Limb (tissue), 2 donors: ENCODE measurements around the gene TRPM8.

Experiments
- DNase-seq, 2 donors: peaks; one replicate each; pipeline ENCODE4 v3.0.0-alpha.2; 2016; ENCODE audit errors: extremely low spot score in 2 of 2

The TRPM8 gene

GRCh38 chr2:234001380-234002160 is 84.4 kb downstream of the TRPM8 start:
- no peak for DNase-seq

DNA sequence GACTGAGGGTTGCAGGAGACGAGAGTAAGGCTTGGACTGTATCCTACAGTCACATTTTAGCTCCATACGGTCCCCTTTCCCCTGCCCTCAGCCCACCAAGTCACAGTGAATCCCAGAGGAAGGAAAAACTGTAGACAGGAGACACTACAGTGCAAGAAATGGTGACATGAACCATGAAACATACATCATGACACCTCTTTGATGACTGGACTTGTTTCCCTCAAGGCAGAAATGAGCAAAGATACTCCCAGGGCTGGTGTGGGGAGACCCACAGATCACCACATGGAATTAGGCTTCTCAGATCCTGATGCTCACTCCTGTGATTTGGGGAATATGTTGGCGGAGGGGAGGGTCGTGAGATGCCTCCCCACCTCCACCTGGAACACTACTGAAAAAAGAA is 85.1 kb downstream of the TRPM8 start:
- no peak for DNase-seq

DNA sequence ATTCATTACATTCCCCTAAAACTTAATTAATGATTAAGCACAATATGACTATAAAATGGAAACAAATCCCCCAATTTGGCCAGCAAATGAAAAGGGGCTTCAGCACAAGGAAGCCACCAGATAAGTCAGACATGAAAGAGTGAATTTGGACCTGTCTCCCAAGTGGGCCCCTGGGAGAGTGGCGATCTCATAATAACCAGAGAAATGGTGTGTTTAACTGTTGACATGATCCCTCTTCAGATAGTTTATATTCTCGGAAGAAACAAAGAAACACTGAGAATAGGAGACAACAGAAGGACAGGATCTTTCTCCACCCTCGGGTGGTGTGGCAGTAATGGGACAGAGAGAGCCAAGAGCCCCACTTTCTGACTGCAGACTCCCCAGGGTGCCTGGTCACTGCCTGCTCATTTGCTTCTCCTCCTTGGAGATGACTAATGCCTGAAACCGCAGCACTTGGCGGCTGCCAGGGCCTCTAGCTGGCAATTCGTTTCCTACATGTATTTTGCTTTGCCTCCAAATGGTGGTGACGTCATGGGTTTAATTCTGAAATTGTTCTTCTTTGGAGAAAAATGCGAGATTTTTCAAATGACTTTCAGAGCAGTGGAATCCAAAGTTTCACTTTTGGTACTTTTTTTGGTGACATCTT is 86.9 kb downstream of the TRPM8 start:
- no peak for DNase-seq

DNA sequence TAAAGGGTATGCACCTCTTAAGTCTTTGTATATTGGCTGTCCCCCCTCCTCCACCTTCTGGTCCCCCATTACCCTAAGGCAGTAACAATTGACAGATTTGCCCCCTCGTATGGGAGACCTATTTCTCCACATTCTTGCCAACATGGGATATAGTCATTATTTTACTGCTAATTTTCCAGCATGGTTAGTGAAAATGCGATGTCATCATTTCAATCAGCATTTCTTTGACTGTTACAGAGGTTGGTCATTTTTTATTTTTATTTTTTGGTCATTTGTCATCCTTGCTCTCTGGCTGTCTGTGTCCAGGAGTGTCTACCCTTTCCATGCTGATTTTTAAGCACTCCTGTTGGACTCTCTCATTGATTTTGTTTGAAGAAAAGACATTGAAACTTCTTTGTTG is 88.0 kb downstream of the TRPM8 start:
- DNase-seq = no peak

DNA sequence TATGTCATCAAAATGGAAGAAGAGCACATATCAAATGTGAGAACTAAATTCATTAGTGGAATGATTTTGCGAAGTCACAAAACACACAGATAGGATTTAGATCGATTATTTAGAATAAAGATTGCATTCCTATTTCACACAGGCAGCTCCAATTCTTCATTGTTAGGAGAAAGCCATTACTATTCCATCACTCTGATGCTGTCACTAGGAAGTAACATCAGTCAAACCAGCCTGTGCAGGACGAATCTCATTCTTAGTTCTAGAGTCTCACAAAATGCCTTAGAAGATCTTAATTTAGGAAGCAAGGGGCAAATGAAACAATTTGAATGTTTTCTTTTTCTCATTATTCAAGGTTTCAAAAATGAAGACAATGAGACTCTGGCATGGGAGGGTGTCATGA is 89.3 kb downstream of the TRPM8 start:
- no peak for DNase-seq

DNA sequence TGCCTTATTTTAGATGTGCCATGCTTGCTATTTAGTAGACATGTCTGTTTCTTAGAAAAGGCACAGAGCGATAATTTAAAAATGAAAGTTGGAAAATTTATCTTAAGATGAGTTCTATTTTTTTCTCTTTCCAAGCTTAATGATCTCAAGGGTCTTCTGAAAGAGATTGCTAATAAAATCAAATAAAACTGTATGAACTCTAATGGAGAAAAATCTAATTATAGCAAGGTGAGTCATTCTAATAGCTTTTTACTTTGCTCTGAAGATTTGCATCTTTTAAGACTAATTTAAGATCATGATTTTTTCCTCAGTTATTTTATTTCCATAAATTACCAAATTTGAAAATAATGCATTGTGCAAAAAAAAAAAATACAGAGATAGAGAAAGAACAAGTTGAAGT is 97.3 kb downstream of the TRPM8 start:
- DNase-seq = no peak

DNA sequence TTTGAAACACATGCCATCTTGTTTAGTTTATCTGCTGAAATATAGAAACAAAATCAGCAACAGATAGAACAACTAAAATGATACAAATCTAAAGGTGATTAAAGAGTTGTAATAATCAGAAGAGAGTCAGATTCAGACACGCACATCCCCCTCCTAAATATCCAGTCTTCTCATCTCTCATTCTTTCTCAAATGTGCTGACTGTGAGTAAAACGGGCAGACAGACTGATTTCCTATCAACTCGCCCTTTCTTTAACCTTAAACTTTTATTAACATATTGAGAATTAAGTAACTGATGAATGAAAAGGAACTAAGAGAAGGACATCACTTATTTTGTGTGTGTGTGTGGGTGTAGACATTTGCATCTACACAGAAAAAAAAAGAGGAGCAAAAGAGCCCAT is 98.7 kb downstream of the TRPM8 start:
- DNase-seq = no peak

GRCh38 chr2:234019896-234020295 is 102.7 kb downstream of the TRPM8 start:
- DNase-seq = no peak

DNA sequence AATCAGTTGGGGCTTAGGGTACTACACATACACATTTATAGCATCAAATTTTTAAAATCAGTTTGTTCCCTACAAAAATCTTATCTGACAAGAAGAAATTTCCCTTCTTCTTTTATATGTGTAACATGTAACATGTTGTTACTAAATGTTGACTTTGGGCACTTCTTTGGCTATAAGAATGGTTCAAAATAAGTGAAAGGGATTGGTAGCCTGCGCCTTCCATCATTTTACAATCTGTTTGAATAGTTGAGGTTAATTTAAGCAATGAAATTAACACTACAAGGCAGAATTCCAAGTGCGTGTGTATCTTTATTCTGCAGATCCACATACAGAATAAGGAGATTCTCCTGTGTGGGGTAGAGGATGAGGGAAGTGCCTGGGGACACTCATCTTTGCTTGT is 103.2 kb downstream of the TRPM8 start:
- DNase-seq = no peak

- no peak for DNase-seq
Measured at GRCh38 chr2:234022424-234022823, 105.3 kb downstream of the TRPM8 start.

GRCh38 chr2:234024304-234024703 is 107.1 kb downstream of the TRPM8 start:
- no peak for DNase-seq

DNA sequence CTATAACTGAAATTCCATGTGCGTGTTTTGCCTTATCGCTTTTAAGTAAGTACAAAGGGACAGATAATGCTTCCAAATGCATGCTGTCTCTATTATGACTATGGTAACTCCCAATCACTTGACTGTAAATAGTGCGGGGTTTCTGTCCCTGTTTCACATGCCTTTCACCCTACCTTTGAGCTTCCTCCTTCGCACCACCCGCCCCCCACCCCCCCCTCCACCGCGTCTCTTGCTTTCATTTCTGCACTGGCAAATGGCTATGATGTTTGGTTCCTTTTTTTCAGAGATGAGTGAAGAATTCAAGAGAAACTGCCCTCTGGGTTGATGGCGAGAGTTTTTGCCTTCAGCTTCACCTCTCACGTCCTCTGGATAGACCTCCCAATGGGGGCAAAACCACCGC is 108.3 kb downstream of the TRPM8 start:
- no peak for DNase-seq

DNA sequence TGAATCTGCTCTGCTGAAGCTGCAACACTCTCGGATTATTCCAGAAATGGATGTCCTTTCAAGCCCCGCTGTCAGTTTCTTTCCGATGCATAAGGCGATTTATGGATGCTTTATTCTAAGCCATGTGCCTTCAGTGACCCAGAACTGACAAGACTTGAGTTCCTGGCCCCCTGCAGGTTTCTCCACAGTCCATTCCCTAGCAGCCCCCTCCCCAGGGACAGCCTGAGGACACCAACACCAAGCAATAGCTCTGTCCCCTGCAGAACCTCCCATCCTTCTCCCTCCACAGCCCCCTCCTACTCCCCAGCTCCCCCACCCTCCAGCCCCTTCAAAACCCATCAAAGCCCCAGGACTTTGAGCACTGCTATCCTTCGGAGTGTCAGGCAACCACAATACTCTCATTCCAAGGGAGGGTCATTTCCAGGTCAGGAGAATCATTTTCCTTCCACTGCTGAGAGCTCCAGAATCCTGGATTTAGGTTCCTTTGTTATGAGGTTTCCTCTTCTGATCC is 108.8 kb downstream of the TRPM8 start:
- DNase-seq = peak; percentile 40 to 43

DNA sequence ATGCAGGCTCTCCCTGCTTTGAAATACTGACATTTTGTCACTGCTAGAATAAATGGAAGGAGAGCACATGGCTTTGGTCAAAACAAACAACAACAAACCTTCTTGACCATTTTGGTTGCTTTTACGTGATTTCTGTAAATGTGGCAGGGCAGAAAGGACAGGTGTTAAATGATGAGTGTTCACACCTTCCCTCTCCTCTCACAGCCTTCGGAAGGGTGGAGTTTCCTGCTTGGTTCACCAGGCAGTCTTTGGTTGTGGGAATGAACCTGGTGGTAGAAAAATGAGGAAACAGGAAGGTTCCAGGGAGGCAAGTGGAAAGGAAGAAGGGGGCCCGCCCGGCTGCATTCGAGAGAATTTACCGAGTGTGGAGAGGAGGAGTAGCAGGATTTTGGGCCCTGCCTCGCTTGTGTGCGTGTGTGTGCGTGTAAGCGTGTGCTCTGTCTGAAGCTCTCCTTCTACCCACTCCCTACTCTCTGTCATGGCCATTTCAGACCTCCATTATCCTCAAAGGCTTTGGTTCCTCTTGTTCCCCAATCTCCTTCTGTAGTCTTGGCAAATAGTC is 109.6 kb downstream of the TRPM8 start:
- no peak for DNase-seq

- no peak for DNase-seq
Measured at GRCh38 chr2:234027641-234028040, 110.5 kb downstream of the TRPM8 start.

GRCh38 chr2:234029150-234029733 is 112.1 kb downstream of the TRPM8 start:
- no peak for DNase-seq

DNA sequence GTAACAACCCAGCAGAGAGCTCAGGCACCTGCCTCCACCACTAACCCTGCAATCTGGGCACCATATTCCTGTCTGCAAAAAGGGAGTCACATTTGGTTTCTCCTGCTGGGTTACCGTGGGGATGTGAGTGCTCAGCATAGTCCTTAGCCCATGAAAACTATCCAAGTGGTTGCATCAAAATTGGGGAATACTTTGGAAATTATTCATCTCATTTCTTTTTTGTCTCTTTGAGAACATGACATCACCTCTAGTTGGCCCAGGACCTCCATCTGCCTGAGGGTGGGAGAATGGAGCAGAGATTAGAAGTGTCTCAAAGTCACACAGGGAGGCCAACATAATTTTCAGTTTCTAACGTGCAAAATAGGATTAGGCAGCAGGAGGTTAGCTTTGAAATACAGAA is 114.0 kb downstream of the TRPM8 start:
- no peak for DNase-seq

GRCh38 chr2:234032279-234032856 is 115.2 kb downstream of the TRPM8 start:
- DNase-seq = no peak

- DNase-seq = no peak
Measured at GRCh38 chr2:234033174-234033573, 116.0 kb downstream of the TRPM8 start.

- no peak for DNase-seq
Measured at GRCh38 chr2:234033885-234034284, 116.7 kb downstream of the TRPM8 start.

DNA sequence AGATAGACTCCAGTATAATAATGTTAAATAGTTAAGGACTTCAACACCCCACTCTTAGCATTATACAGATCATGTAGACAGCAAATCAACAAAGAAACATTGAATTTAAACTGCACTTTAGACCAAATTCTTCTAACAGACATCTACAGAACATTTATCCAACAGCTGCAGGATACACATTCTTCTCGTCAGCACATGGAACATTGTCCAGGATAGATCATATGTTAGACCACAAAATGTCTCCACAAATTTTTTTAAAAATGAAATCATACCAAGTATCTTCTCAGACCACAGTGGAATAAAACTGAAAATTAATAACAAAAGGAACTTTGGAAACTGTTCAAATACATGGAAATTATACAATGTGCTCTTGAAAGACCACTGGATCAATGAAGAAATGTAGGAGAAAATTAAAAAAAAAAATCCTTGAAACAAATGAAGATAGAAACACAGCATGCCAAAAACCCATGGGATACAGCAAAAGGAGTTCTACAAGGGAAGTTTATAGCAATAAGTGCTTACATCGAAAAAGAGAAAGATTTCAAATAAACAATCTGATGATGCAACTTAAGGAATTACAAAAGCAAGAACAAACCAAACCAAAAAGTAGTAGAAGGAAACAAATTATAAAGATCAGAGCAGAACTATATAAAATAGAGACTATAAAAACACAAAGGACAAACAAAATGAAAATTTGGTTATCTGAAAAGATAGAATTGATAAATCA is 121.1 kb downstream of the TRPM8 start:
- no peak for DNase-seq
